Fibroblast of peridontal ligament (primary cell): ENCODE results near the gene UBA1.

Experiments used
- DNase-seq: peaks from one replicate; pipeline ENCODE4 v3.0.0-alpha.2; 2010; ENCODE audit errors: extremely low read depth

UBA1 gene

GRCh38 chrX:47169726-47170515, 23.7 kb upstream of the UBA1 start:
- peak; percentile 47 for DNase-seq

GRCh38 chrX:47170861-47171692, 22.6 kb upstream of the UBA1 start:
- no peak for DNase-seq

- DNase-seq, result no peak
These were observed 21.6 kb upstream of the UBA1 start for GRCh38 chrX:47171996-47172395.

- DNase-seq, result no peak
These were observed 21.1 kb upstream of the UBA1 start for GRCh38 chrX:47172549-47172948.

GRCh38 chrX:47172971-47173792, 20.4 kb upstream of the UBA1 start:
- DNase-seq, result no peak

- DNase-seq, result no peak
These were observed 19.3 kb upstream of the UBA1 start for GRCh38 chrX:47174376-47174775.

GRCh38 chrX:47174846-47175587, 18.6 kb upstream of the UBA1 start:
- no peak for DNase-seq

GRCh38 chrX:47175588-47175980, 18.0 kb upstream of the UBA1 start:
- no peak for DNase-seq

- no peak for DNase-seq
These were observed 17.4 kb upstream of the UBA1 start for GRCh38 chrX:47176101-47176740.

GRCh38 chrX:47177079-47177478, 16.6 kb upstream of the UBA1 start:
- DNase-seq, result no peak

- no peak for DNase-seq
These were observed 15.3 kb upstream of the UBA1 start for GRCh38 chrX:47178337-47178736.

GRCh38 chrX:47179221-47179927, 14.3 kb upstream of the UBA1 start:
- no peak for DNase-seq

- no peak for DNase-seq
These were observed 13.7 kb upstream of the UBA1 start for GRCh38 chrX:47179928-47180255.

GRCh38 chrX:47180346-47180745, 13.3 kb upstream of the UBA1 start:
- no peak for DNase-seq

- DNase-seq, result no peak
These were observed 12.3 kb upstream of the UBA1 start for GRCh38 chrX:47181301-47181700.

GRCh38 chrX:47182106-47182700, 11.4 kb upstream of the UBA1 start:
- DNase-seq, result no peak

- DNase-seq, result no peak
These were observed 9.1 kb upstream of the UBA1 start for GRCh38 chrX:47184486-47184885.

- no peak for DNase-seq
These were observed 8.4 kb upstream of the UBA1 start for GRCh38 chrX:47185241-47185640.

GRCh38 chrX:47186096-47186740, 7.4 kb upstream of the UBA1 start:
- no peak for DNase-seq
